ENCODE data around the gene NELL1.

Gene NELL1

GRCh38 chr11:20991471-20991870, 322.1 kb downstream of the NELL1 start:
- DNase-seq: no peak

DNA sequence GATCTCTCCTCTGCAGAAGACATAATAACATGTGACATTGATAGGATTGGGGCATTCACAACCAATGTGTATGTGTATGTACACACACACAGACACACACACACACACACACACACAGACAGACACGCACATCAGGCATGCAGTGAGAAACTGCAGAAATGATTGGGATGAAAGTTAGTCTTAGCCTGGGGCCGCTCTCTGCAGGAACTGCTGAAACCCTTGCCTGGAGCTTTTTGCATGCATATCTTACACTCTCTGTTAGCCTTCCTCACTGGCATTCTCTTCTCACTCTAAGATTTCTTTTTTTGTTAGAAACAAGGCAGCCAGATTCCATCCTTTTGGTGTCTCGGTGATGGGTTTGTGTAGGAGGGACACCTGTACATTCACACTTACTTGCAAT, 337.9 kb downstream of the NELL1 start:
- DNase-seq: no peak

GRCh38 chr11:21018248-21018647, 348.9 kb downstream of the NELL1 start:
- no peak for DNase-seq

- no peak for DNase-seq
These were observed 357.3 kb downstream of the NELL1 start for GRCh38 chr11:21026685-21027084.

- DNase-seq: no peak
These were observed 368.5 kb downstream of the NELL1 start for GRCh38 chr11:21037850-21038249.

- no peak for DNase-seq
These were observed 369.4 kb downstream of the NELL1 start for GRCh38 chr11:21038801-21039200.

- DNase-seq: no peak
These were observed 371.2 kb downstream of the NELL1 start for GRCh38 chr11:21040630-21041029.

- no peak for DNase-seq
These were observed 379.2 kb downstream of the NELL1 start for GRCh38 chr11:21048626-21049025.

- no peak for DNase-seq
These were observed 384.1 kb downstream of the NELL1 start for GRCh38 chr11:21053466-21053865.

GRCh38 chr11:21056644-21057043, 387.3 kb downstream of the NELL1 start:
- no peak for DNase-seq

DNA sequence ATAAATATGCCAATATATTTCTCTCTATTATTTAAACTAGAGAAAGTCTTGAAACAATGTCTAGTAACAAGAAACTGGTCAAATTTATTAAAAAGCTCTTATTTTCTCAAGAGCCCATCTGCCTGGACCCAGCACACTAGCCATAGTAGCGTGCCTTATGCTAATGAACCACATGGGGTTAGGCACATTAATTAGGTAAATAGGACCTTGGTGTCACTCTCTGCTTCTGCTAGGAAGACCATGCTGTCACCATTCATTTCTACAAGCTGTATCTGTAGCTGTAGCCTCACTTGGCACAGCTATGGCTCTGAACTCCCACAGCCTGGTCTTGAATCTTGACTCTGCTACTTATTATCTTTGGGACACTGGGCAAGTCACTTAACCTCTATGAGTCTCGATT, 390.5 kb downstream of the NELL1 start:
- no peak for DNase-seq

DNA sequence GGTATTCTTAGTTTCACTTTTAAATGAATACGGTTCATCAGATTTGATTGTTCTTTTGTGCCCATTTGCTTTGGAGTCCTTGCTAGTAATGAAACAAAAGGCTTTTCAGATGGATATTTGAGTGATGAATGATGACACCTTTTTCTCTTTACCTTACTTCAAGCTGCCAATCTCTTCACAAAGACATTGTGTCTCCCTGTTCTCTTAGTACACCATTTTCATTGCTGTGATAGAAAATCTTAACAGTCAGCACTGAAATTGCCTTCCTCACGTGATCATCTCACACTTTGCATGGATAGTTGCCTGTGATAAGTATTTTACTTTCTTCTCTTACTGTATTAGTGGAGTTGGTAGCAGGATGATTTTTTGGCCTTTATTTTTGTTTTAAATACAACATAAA, 396.6 kb downstream of the NELL1 start:
- DNase-seq: no peak

DNA sequence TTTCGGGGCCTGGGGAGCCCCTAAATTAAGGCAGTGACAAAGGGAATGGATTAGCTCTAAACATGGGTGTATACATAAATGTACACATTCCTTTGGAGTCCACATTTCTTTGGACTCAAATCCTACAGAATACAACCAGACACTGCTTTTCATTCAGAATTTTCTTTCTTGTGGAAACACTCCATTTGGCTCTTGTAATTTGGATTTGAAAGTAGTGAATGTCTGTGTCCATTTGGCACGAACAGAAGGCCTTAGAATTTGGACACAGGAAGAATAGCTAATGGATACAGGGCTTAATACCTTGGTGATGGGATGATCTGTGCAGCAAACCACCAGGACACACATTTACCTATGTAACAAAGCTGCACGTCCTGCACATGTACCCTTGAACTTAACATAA, 399.5 kb downstream of the NELL1 start:
- DNase-seq: no peak

GRCh38 chr11:21069909-21070308, 400.5 kb downstream of the NELL1 start:
- no peak for DNase-seq

GRCh38 chr11:21072558-21072957, 403.2 kb downstream of the NELL1 start:
- no peak for DNase-seq

DNA sequence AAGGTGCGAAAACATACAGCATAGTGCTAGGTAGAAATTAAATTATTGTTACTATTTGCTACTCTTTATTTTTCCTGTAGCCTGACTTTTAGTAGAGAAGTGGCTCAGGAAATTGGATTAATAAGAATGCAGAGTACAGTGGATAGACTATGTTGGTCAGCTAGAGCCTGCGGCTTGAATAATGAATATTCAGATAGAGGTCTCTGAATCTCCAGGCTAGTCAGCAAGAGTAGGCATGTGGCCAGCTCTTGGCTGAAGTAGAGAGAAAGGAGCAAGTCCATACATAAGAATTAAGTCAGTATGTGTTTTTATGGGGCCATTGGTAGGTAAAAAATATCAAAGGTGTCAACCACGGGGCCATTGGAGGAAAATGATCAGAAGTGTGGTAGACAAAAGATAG, 413.5 kb downstream of the NELL1 start:
- DNase-seq: no peak

GRCh38 chr11:21088930-21089329, 419.5 kb downstream of the NELL1 start:
- DNase-seq: no peak

GRCh38 chr11:21104641-21105040, 435.3 kb downstream of the NELL1 start:
- no peak for DNase-seq

GRCh38 chr11:21105196-21105917, 436.0 kb downstream of the NELL1 start:
- no peak for DNase-seq

GRCh38 chr11:21109341-21109740, 440.0 kb downstream of the NELL1 start:
- DNase-seq: no peak

DNA sequence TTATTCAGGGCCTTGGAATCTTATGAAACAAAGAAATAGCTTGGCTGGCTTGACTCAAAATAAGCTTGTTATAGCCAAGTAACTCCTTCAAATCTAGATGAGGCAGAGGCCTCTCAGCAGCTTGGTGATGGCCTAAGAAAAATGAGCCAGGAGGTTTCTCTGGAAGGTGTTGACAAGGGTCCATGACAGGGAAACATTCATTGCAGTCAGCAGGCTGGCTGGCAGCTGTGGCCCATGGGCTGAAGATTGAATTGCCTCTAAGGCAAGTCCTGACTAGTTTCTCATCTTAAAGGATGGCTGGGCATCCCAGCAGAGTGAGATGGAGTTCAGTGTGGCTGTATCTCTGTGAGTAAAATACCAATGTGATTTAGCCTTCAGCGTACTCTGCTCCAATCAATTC, 441.0 kb downstream of the NELL1 start:
- DNase-seq: no peak

DNA sequence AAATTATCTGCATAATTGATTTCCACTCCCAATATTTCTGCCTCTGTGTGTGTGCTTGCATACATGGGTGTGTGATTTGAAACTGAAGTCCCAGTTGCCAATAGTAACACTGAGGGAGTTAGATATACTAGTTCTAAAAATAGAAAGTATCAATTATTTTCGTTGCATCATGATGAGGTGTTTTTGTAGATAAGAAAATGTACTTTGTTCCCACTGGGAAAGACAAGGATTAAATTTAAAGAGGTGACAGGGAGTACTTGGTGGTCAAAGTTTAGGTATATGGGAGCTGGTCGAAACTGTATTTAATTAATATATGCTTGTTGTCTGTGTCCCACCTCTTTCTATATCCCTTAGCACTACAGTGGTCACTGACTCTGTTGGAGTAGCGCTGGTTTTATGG, 444.5 kb downstream of the NELL1 start:
- DNase-seq: no peak

DNA sequence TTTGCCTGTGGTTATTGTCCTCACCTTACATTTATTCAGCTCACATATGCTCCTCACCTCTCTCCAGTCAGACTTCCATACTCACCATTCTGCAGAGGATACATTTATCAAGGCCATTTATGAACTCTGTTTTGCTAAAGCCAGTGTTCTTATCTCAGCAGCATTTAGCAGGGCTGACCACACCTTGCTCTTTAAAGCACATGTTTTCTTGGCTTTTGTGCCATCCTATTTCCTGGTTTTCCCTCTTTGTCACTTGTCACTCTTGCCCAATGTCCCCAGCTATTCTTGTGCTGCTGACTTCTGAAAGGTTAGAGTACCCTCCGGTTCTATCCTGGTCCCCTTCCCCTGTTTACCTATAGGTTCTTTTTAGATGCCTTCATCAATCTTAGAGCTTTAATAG, 446.6 kb downstream of the NELL1 start:
- no peak for DNase-seq

DNA sequence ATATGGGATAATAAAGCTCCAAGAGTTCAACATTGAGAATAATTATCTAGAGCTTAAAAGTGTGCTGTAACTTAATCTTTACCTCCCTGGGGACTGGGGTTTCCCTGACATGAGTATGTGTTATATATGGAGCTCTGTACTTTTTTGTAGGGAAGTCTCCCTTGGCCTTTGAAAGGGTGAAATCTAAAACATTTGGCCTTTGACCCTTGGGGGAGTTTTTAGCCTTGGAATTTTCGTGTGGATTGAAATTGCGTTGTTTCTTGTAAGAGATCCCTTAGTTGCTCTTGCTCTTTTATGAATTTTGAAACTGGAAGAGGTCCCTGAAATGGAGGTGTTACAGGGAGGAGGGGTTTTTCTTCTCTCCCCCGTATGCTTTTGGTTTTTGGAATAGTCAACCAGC, 450.0 kb downstream of the NELL1 start:
- DNase-seq: no peak

DNA sequence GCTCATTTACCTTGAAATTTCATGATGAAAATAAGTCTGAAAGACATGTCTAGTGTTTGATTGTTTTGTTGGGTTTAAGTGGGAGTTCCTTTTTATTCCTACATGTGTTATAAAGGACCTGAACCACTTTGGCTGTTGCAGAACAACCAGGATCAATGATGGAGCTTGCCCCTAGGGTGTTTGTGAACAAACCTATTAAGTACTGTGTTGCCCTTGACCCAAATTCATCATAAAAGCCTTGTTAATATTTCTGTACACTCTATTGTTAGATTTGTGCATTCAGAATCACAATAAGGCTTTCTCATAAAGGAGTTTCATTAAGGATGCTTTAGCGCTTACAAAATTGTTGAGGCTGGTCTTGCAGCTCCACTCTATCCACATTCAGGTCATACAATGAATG, 452.6 kb downstream of the NELL1 start:
- DNase-seq: no peak

GRCh38 chr11:21122523-21122922, 453.1 kb downstream of the NELL1 start:
- DNase-seq: no peak
